HG03558 (cell line): Measurements from ENCODE around the gene GPC2.

ENCODE experiments used
- ATAC-seq: cut with Tn5 transposase; IDR thresholded peaks from one replicate; pipeline ENCODE4 v1.9.1; 2021; ENCODE audit warnings: moderate number of reproducible peaks; ENCODE audit not compliant: unreplicated experiment; ENCODE audit errors: extremely low read depth

GPC2 gene

DNA sequence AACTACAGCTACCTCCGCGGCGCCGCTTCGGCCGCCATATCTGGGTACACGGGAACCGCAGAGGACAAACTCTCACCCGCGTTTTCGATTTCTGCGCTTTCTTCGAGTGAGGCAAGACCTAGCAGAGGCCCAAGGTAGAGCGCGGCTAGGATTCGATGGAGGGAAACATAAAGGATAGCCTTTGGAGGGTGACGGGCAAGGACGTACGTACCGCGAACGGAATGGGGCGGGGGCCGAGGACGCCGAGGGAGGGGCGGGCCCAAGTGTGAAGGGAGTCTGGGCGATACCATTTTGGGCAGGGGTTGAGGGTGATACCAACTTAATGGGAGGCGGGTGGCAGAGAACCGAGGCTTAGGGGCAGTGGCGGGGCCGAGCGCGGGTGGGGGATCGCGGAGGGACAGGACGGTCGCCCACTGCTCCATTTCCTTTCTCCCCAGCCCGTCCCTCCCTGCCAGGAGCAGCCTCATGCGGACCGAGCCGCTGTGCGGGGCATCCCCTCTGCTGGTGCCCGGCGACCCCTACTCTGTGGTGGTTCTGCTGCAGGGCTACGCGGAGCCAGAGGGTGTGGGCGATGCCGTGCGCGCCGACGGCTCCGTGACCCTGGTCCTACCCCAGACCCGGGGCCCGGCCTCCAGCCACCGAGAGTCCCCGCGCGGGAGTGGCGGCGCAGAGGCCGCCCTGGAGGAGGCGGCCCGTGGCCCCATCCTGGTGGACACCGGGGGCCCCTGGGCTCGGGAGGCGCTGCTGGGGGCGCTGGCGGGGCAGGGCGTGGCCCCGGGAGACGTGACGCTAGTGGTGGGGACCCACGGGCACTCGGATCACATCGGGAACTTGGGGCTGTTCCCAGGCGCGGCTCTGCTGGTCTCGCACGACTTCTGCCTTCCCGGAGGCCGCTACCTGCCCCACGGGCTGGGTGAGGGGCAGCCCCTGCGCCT, 50.0 kb downstream of the GPC2 start, which contains the start of gene MBLAC1:
TSS of gene MBLAC1 (plus strand) at position 37 of the 935 bp plus-strand sequence. CDS start at position 466, 429 bp downstream.
- no peak for ATAC-seq

GRCh38 chr7:100126239-100126930, 50.8 kb downstream of the GPC2 start:
- ATAC-seq: no peak

- no peak for ATAC-seq
Observed at GRCh38 chr7:100124301-100125230, 52.6 kb downstream of the GPC2 start.

GRCh38 chr7:100122568-100122967, 54.6 kb downstream of the GPC2 start:
- no peak for ATAC-seq

DNA sequence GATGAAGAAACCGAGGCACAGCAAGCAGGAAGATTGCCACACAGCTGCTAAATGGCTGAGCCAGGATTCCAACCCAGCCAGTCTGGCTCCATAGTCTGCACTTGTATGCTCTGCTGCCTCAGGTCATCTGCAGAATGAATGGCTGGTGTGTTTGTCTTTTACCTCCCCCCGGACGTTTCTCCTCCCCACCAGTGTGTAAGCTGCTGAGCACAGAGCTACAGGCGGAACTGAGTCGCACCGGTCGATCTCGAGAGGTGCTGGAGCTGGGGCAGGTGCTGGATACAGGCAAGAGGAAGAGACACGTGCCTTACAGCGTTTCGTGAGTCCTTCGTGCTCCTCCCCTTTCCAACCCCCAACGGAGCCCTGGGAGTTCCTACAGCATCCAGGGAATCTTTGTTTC, 55.1 kb downstream of the GPC2 start:
- no peak for ATAC-seq

- no peak for ATAC-seq
Observed at GRCh38 chr7:100120733-100121036, 56.5 kb downstream of the GPC2 start.

- ATAC-seq: no peak
Observed at GRCh38 chr7:100119970-100120732, 57.0 kb downstream of the GPC2 start.
